Progenitor cell of endocrine pancreas (in vitro differentiated cells): Measurements from ENCODE around the gene C1QB. TPM values are rescaled to one million over a fixed set of nuclear protein-coding genes. Genes with fewer than 3 reads are reported as not detected.

Experiments used
- DNase-seq: peaks from one replicate; pipeline ENCODE4 v3.0.0; 2021; ENCODE audit warnings: low spot score; ENCODE audit not compliant: unreplicated experiment
- H3K27ac Mint-ChIP-seq: 2 replicates; pipeline ENCODE4 v1.8.0; 2021; ENCODE audit warnings: mild to moderate bottlenecking, moderate library complexity, mixed read lengths
- H3K27me3 Mint-ChIP-seq: 2 replicates; pipeline ENCODE4 v1.8.0; 2021; ENCODE audit warnings: mixed read lengths
- H3K36me3 Mint-ChIP-seq: 2 replicates; pipeline ENCODE4 v1.8.0; 2022; ENCODE audit warnings: mixed read lengths; ENCODE audit not compliant: insufficient read depth
- H3K4me1 Mint-ChIP-seq: 2 replicates; pipeline ENCODE4 v1.8.0; 2021; ENCODE audit warnings: low read depth, mixed read lengths
- H3K4me3 Mint-ChIP-seq: 2 replicates; pipeline ENCODE4 v1.8.0; 2021; ENCODE audit warnings: low read depth, mild to moderate bottlenecking, moderate library complexity, mixed read lengths
- H3K9me3 Mint-ChIP-seq: 2 replicates; pipeline ENCODE4 v1.8.0; 2021; ENCODE audit warnings: low read depth, mixed read lengths
- total RNA-seq: library from RNA; stranded (reverse); gene quantifications from 2 replicates; pipeline ENCODE4 v1.2.1, GENCODE V29; 2021
- TF ChIP-seq, protein P1 (sequence below): fragments of 200-600 bp; sonication (generic); IDR thresholded peaks from one replicate; pipeline ENCODE4 v1.5.0; 2021; ENCODE audit warnings: antibody characterized with exemption, mild to moderate bottlenecking; ENCODE audit not compliant: unreplicated experiment

Gene C1QB
- total RNA-seq, 1 donor from 2014 or later: not detected

DNA sequence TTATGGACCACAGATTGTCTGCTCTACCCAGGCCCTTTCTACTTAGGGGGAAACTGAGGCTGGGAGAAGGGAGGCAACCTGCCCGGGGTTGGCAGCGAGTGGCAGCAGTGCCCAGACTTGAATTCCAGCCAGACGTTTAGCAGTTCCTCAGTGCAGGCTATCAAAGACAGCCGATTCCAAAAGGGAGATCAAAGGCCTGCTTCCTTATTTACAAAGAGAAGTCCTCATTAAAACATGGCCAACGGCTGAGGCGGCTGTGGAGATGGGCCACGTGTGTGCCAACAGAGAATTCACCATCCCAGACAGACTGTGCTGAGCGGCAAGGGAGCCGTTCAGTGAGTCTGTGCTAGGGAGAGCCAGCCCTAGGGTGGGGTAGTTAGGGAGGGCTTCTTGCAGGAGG lies 27.7 kb downstream of the C1QB start:
- Mint-ChIP-seq H3K36me3 (no peaks in the 10 kb centered on the region), H3K9me3 (no peaks in the 10 kb centered on the region), H3K27me3 (peaks cover 19% of the 10 kb centered on the region), H3K4me3 (no peak overlapping the region), H3K27ac (no peak overlapping the region), H3K4me1 (peaks cover 7% of the 10 kb centered on the region)
- no peak for DNase-seq
- TF ChIP-seq, protein P1, sequence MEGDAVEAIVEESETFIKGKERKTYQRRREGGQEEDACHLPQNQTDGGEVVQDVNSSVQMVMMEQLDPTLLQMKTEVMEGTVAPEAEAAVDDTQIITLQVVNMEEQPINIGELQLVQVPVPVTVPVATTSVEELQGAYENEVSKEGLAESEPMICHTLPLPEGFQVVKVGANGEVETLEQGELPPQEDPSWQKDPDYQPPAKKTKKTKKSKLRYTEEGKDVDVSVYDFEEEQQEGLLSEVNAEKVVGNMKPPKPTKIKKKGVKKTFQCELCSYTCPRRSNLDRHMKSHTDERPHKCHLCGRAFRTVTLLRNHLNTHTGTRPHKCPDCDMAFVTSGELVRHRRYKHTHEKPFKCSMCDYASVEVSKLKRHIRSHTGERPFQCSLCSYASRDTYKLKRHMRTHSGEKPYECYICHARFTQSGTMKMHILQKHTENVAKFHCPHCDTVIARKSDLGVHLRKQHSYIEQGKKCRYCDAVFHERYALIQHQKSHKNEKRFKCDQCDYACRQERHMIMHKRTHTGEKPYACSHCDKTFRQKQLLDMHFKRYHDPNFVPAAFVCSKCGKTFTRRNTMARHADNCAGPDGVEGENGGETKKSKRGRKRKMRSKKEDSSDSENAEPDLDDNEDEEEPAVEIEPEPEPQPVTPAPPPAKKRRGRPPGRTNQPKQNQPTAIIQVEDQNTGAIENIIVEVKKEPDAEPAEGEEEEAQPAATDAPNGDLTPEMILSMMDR: no peak

- no peak for DNase-seq
- TF ChIP-seq, protein P1: no peak
- Mint-ChIP-seq H3K36me3 (no peaks in the 10 kb centered on the region), H3K9me3 (no peaks in the 10 kb centered on the region), H3K4me3 (no peak overlapping the region), H3K27ac (no peak overlapping the region), H3K27me3 (peaks cover 23% of the 10 kb centered on the region), H3K4me1 (peaks cover 10% of the 10 kb centered on the region)
Measured at GRCh38 chr1:22681556-22682276, 28.7 kb downstream of the C1QB start.

- Mint-ChIP-seq H3K4me1 (peaks cover 10% of the 10 kb centered on the region), H3K27me3 (peaks cover 28% of the 10 kb centered on the region), H3K4me3 (no peak overlapping the region), H3K9me3 (no peaks in the 10 kb centered on the region), H3K27ac (no peak overlapping the region), H3K36me3 (no peaks in the 10 kb centered on the region)
- no peak for DNase-seq
- TF ChIP-seq, protein P1: no peak
Measured at GRCh38 chr1:22683547-22683946, 30.5 kb downstream of the C1QB start.

DNA sequence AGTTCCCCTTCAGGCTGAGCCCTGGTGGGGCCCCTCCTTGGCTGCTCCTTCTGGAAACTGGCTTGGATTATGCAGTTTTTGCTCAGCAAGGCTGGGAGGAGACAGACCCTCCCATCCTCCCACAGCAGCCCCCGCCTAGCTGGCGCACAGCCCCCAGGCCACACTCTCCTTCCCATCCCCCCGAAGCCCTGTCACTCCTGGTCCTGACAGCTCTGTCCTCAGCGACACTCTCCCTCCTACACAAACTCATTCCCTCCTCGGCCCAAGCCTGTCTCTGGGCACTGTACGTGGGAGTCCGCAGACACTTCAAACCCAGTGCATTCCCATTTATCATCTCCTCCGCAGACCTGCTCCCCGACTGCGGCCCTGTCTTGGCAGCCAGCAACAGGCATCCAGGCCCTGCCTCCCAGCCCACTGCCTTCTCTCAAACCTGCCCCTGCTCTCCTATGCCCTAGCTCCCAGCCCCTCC lies 32.6 kb downstream of the C1QB start:
- peaks cover 10% of the 10 kb centered on the region for H3K4me1 Mint-ChIP-seq
- DNase-seq: no peak

DNA sequence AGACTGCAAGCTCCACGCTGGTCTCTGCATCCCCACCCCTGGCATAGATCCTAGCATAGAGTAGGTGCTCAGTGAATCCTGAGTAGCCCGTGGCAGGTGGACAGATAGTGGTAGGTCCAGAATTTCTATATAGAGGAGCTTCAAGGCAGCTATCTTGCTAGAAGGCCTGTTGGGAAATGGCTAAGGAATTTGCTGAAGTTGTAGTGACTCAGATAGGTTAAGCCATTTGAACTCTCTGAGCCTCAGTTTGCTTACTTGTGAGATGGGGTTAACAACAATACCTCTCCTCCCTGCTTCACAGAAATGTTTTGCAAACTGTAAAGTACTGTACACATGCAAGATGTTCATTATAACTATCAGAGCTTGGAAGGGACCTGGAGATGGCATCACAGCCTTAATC lies 34.2 kb downstream of the C1QB start:
- TF ChIP-seq, protein P1: no peak
- H3K27ac Mint-ChIP-seq: no peak overlapping the region
- H3K4me3 Mint-ChIP-seq: no peak overlapping the region
- no peak for DNase-seq
- H3K4me1 Mint-ChIP-seq: peaks cover 10% of the 10 kb centered on the region
- no peaks in the 10 kb centered on the region for H3K36me3 Mint-ChIP-seq
- H3K27me3 Mint-ChIP-seq: peaks cover 28% of the 10 kb centered on the region
- H3K9me3 Mint-ChIP-seq: no peaks in the 10 kb centered on the region

More for the DNA sequence above, 32.6 kb downstream of the C1QB start:
- Mint-ChIP-seq H3K27me3 (peaks cover 31% of the 10 kb centered on the region), H3K27ac (no peak overlapping the region), H3K36me3 (no peaks in the 10 kb centered on the region), H3K9me3 (no peaks in the 10 kb centered on the region), H3K4me3 (no peak overlapping the region)
- TF ChIP-seq, protein P1: no peak
